ENCODE measurements around the gene NPHS2.

NPHS2 gene
- 0 reads per million in 18 experiments for total RNA-seq

- DNase-seq: no peak
Observed at GRCh38 chr1:179575497-179576314, at the start of gene NPHS2. Gene NPHS2, minus strand, starts transcription at chr1:179575948. Its CDS starts 84 bp downstream, at chr1:179575864.

- DNase-seq: no peak
Observed at GRCh38 chr1:179612361-179612760, 36.6 kb upstream of the NPHS2 start.

- no peak for DNase-seq
Observed at GRCh38 chr1:179601093-179601492, 25.3 kb upstream of the NPHS2 start.

DNA sequence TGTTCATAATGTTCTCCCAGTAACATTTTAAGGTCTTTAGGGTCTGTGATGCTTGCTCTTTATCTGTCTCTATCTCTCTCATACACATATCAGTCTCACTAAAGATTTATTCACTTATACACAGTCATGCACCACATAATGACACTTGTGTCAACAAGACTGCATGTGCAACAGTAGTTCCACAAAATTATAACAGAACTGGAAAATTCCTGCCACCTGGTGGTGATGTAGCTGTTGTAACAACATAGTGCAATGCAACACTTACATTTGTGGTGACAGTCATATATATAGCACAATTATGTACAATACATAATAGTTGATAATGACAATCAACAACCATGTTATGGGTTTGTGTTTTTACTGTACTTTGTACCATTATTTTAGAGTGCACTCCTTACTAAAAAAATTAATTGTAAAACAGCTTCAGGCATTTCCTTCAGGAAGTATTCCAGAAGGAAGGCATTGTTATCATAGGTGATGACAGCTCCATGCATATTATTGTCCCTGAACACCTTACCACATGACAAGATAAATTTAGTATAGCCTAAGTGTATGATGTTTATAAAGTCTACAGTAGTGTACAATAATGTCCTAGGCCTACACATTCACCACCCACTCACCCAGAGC is 24.0 kb upstream of the NPHS2 start:
- peak; percentile 16 to 41 for DNase-seq

DNA sequence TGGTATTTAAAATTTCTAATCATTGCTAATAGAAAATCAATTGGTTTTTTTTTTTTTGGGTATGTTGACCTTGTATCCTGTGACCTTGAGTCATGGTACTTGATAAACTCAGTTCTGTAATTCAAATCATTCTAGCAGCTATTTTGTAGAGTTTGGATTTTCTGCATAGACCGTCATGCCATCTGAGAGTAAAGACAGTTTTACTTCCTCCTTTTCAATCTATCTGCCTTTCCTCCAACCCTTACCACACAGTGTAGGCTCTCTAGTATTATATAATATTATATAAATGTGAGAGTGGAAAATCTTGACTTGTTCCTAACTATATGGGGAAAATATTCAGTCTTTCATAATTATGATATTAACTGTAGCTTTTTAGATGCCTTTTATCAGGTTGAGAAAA is 22.9 kb upstream of the NPHS2 start:
- no peak for DNase-seq

DNA sequence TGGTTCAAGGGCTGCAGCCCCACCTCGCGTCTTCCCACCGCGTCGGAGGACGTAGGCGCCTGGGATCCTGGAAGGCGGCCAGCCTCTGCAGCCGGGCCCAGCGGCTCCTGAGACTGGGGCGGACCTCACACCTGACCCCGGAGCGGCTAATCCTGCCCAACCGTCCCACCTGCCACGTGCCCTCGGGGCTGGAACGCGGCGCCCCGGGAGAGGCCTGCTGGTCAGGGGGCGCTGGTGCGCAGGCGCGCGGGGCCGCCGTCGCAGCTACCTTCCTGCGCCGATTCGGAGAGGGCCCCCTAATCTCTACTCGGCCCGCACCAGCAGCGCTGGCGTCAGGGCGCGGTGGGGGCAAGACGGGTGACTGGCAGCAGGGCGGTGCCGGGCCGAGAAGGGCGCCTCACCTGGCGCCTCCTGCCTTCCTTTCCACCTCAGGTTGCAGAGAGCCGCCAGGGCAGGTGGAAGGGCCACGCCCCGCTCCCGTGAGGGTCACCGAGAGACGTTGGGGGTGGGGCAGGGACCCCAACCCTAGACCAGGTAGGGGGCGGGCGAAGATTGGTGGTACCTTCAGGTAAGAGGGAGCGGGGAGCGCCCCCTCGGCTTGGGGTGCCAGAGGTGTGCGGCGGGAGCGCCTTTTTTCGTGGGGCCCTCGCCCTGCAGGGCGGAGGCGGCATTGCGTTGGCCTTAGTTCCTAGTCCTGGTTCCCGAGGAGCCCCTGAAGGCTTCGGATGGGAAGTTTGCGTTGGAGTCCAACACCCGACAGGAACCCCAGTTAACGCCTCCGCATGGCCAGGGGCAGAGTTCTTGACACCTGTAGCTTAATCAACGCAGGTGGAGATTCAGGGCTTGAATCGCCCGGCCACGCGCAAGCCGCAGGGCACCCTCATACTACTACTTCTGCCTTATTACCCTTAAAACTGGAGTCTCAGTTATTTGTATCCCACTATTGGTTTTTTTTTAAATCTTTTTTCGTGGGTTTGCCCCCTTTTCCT is 16.1 kb upstream of the NPHS2 start, which contains the start of gene TDRD5:
TDRD5 (plus strand) TSS at position 241 of the 989 bp plus-strand sequence. CDS start 784 bp downstream, outside the sequence.
- DNase-seq: no peak

GRCh38 chr1:179591253-179591591 is 15.5 kb upstream of the NPHS2 start:
- DNase-seq: no peak

DNA sequence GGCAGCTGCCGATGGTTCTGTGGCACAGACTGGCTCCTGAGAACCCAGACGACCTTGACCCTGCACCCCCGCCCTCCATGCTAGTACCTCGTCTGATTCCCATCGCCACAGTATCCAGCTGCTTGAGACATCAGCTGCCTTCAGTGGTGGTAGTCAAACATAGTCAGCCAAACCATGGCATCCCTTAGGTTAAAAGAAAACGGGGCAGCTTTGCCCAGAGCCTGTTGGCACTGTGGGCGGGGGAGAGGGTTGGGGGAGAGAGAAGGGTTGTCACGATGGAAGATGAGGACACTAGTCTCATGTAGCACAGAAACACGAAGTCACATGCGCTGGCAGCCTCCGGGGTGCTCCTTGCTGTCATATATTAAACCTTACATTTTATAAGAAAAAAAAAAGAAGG is 14.9 kb upstream of the NPHS2 start:
- DNase-seq: no peak

DNA sequence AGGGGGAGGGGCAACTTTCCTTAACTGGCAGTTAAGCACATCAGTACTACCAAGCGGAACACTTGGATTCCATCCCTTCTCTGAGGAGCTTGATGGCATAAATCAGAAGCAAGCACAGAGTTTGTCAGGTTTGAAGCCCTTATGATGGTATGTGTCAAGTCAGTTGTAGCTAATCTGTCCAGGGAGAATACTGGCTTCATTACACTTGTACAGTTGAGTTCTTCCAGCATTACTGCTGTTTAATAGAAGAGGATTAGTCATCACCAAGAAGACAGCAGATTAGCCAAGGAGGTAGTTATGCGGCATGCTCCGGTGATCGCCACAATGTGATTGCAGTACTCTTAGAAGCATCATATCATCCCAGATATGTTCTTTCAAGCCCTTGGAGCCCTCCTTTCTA is 13.8 kb upstream of the NPHS2 start:
- DNase-seq: no peak

- DNase-seq: no peak
Observed at GRCh38 chr1:179588425-179589024, 12.8 kb upstream of the NPHS2 start.

GRCh38 chr1:179587336-179587735 is 11.6 kb upstream of the NPHS2 start:
- no peak for DNase-seq

DNA sequence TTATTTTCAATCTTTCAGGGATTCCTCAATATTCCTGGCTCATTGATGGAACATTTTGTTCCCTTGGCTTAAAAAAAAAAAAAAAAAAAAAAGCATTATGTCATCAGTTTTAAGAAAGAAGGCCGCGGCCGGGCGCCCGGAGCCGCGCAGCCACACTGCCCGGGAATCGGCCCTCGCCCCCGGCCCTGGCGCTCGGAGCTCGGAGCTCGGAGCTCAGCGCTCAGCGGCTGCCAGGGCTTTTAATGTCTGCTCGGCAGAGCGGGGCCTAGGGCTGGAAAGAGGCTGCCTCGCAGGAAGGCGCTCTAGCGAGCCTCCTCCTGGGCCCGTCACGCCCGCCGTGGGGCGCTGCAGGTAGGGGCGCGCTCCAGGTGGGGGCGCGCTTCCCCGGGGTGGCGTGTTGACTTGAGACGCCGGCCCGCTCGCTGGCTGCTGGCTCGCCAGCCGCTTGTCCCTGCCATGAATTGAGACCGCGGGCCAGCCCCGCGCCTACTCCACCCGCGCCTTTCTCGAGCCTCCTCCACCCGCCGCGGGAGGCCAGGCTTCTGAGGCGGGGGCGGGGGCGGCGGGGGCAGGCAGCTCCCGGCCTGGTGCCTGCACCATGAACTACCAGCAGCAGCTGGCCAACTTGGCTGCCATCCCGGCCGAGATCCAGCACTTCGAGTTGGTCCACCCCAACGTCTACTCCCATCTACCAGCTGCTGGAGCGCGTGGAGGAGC is 10.5 kb upstream of the NPHS2 start:
- DNase-seq: no peak

- no peak for DNase-seq
Observed at GRCh38 chr1:179583771-179584320, 8.1 kb upstream of the NPHS2 start.

DNA sequence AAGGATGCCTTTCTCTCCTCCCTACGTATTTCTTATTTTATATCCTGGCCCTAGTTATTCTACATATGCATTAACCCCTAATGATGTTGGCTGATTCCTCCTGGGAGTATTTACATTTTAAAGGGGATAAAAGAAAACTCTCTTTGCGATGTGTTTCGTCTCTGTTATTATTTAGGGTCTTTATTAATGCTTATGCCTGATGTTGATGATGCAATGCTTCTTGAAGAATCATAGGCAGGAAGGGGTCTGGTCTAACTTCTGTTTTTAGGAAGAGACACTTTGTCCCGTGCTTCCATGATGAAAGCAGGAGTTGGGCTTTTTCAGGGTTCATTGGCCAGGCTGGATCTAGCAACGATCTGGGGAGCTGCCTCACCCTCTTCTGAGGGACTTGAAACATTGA is 761 bp upstream of the NPHS2 start:
- no peak for DNase-seq

DNA sequence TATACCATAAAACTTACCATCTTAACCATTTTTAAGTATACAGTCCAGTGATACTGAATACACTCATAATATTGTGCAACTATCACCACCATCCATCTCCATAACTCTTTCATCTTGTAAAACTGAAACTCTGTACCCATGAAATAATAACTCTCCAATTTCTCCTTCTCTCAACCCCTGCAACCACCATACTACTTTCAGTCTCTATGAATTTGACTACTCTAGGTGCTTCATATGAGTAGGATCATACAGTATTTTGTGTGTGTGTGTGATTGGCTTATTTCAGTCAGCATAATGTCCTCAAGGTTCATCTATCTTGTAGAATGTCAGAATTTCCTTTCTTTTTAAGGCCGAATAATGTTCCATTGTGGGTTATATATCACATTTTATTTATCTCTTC is 17.7 kb downstream of the NPHS2 start:
- DNase-seq: no peak

GRCh38 chr1:179554427-179554826 is 21.3 kb downstream of the NPHS2 start:
- no peak for DNase-seq

DNA sequence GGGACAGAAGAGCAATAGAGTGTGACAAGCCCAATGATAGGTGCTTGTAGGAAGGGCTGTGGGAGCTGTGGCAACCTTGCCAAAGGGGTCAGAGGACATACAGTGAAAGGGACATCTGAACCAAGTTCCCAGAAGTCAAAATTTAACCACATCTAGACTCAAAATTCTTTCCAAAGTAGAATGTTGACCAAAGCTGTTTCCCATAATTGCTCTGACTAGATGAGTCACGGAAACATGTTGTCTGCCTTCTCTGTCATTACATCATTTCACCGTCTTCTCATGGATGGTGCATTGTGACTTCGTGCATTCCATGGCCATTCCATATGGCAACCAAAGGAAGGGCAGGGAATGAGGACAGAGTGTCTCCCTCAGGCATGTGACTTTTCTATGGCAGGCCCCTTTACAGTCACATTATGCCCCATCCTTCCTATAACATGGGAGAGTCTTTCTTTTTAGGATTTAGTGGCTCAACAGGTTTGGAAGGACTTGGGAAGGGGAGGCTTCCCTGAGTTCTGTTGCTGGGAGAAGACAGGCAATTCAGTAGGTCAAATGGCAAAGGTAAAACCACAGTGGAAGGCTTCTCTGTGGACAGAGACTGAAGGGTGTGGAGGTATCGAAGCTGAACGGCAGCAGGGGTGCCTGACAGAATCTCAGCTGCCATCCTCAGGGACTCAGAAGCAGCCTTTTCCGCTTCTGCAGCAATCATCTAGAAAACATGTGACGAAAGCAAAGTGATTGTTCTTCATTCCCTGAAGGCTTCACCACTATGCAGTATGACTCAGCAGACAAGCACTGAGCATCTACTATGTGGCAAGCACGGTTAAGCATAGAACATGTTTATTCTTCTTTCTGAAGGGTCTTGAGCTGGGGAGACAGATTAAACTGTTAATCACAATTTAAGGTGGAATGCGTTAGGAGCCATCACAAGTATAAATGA is 24.7 kb downstream of the NPHS2 start:
- DNase-seq: peak in 1 of 2 donors; percentile 9

DNA sequence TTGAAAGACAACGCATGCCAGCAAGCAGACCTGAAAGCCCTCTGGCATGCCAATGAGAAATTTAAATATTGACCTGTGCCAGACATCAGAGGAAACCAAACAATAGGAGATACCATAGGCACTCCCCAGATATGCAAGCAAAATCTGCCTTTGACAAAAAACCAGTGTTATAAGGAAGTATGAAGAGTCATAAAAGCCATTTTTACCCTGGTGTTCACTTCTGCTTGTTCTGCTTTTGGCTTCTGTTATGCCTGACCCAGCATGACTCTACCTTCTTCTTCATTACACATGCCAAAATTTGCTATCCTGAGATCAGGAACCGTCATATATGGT is 26.4 kb downstream of the NPHS2 start:
- DNase-seq: no peak

- no peak for DNase-seq
Observed at GRCh38 chr1:179548666-179549367, 26.9 kb downstream of the NPHS2 start.

DNA sequence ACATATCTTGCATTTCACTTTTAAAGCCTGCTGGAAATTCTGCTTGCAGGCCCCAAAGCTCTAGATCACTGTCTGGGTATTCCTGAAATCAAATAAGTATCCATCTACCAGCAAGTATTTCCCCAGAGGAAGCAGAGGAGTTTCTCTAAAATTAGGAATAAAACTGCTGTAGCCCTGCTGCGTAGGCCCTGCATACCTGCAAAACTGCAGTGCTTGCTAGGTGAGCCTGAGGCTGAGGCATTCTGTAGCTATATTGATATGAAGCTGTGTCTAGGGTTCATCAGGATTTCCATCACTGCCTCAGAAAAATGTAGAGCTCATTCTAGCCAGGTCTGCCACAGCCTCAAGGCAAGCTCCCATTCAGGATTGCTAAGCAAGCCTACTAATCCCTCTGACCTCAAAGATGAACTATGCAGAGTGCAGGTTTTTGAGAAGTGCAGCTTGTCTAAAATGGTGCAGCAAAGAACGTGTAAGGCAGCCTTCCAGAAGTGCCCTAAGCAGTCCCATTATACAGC is 28.7 kb downstream of the NPHS2 start:
- no peak for DNase-seq

Data from inflammatory macrophage (primary cell).